ENCODE data around the gene SNX13. TPM values are rescaled to one million over a fixed set of nuclear protein-coding genes. Genes with fewer than 3 reads are reported as not detected.
"Not testable (repeated sequence)": the region's sequence is repeated elsewhere in the genome, so short reads cannot be mapped to it uniquely, and the experiment has no call there.

Gene SNX13
- total RNA-seq, 1 experiment from 2014 or later = 29.0 TPM

GRCh38 chr7:17910377-17910776 is 29.9 kb downstream of the SNX13 start:
- Histone ChIP-seq H3K23ac (ENCODE audit: insufficient read length, low read depth, low read length) (no peak overlapping the region), H3K79me1 (ENCODE audit: insufficient read depth, low read depth, low read length, poor library complexity, severe bottlenecking) (peaks cover 9% of the 10 kb centered on the region), H3K27ac (ENCODE audit: insufficient read length, low read depth, low read length) (no peak overlapping the region), H3T11ph (ENCODE audit: low read length) (no peak overlapping the region), H3K56ac (ENCODE audit: insufficient read length, low read depth, low read length) (no peak overlapping the region), H4K8ac (replicated peaks; ENCODE audit: insufficient read length, low read depth, low read length) (no peak overlapping the region), H3K18ac (ENCODE audit: insufficient read length, low read depth, low read length) (no peak overlapping the region), H2BK5ac (ENCODE audit: insufficient read length, low read length) (no peak overlapping the region), H3K27me3 (ENCODE audit: insufficient read depth, low read length) (no peaks in the 10 kb centered on the region), H3K4me2 (ENCODE audit: insufficient read depth, insufficient read length, low read length) (no peak overlapping the region), H3K79me2 (ENCODE audit: insufficient read depth, low read length) (peaks cover 4% of the 10 kb centered on the region; the same call in 1 of the 2 replicates), H4K5ac (ENCODE audit: insufficient read length, low read depth, low read length) (no peak overlapping the region), H2BK15ac (ENCODE audit: low read depth, low read length) (no peak overlapping the region), H2AK5ac (ENCODE audit: insufficient read length, low read length) (no peak overlapping the region), H3K4ac (ENCODE audit: low read depth, low read length) (no peak overlapping the region), H3K9me3 (ENCODE audit: control insufficient read depth, low read depth, low read length) (no peaks in the 10 kb centered on the region), H2BK12ac (ENCODE audit: insufficient read length, low read depth, low read length) (no peak overlapping the region), H3K4me1 (ENCODE audit: insufficient read depth, low read length) (no peaks in the 10 kb centered on the region; the same call in 1 of the 2 replicates), H2AFZ (ENCODE audit: low read length) (no peak overlapping the region), H2BK120ac (ENCODE audit: low read depth, low read length, poor library complexity, severe bottlenecking) (no peak overlapping the region), H3K9ac (ENCODE audit: extremely low read depth, insufficient read length, low read length) (no peak overlapping the region), H4K20me1 (ENCODE audit: control insufficient read depth, insufficient read depth, insufficient read length) (no peaks in the 10 kb centered on the region), H3K14ac (ENCODE audit: insufficient read depth, low read length) (no peak overlapping the region), H2BK20ac (ENCODE audit: low read depth, low read length, poor library complexity, severe bottlenecking) (no peak overlapping the region), H4K91ac (ENCODE audit: insufficient read length, low read depth, low read length) (no peak overlapping the region), H3K23me2 (ENCODE audit: insufficient read length, low read depth, low read length, poor library complexity, severe bottlenecking) (no peaks in the 10 kb centered on the region)
- Mint-ChIP-seq H3K9me3 (no peaks in the 10 kb centered on the region), H3K4me1 (peaks cover 18 to 19% of the 10 kb centered on the region in 2 experiments), H3K27me3 (ENCODE audit: low read depth) (no peaks in the 10 kb centered on the region), H3K36me3 (ENCODE audit: insufficient read depth in 1 of 3, low read depth in 3 of 3) (peaks cover 3 to 4% (median 3%) of the 10 kb centered on the region in 3 experiments; a peak in 3 of 7 replicates), H3K27ac (no peak overlapping the region; a peak in 1 of 7 replicates), H3K4me3 (no peak overlapping the region)
- no CpG with 5 or more reads among the region's 3 CpGs for WGBS (ENCODE audit: extremely low coverage, insufficient read length, low lambda C conversion rate)
- no peak for DNase-seq
- no peak for TF ChIP-seq CTCF (conservative IDR thresholded peaks at IDR 0.05)

- not testable (repeated sequence) for H3K4me1 ChIP-seq (ENCODE audit: insufficient read depth, low read length); H3K4ac ChIP-seq (ENCODE audit: low read depth, low read length); H2BK15ac ChIP-seq (ENCODE audit: low read depth, low read length); H3K79me2 ChIP-seq (ENCODE audit: insufficient read depth, low read length); H4K91ac ChIP-seq (ENCODE audit: insufficient read length, low read depth, low read length); H3K27ac Mint-ChIP-seq; H3K27me3 ChIP-seq (ENCODE audit: insufficient read depth, low read length); H4K8ac ChIP-seq (replicated peaks; ENCODE audit: insufficient read length, low read depth, low read length); H3K27me3 Mint-ChIP-seq (ENCODE audit: low read depth); H3K23me2 ChIP-seq (ENCODE audit: insufficient read length, low read depth, low read length, poor library complexity, severe bottlenecking); H2BK20ac ChIP-seq (ENCODE audit: low read depth, low read length, poor library complexity, severe bottlenecking); H3K4me3 Mint-ChIP-seq; H2AK5ac ChIP-seq (ENCODE audit: insufficient read length, low read length); H3K18ac ChIP-seq (ENCODE audit: insufficient read length, low read depth, low read length); H3K36me3 Mint-ChIP-seq (ENCODE audit: insufficient read depth in 1 of 3, low read depth in 3 of 3); DNase-seq; H3K9me3 Mint-ChIP-seq; H3K9me3 ChIP-seq (ENCODE audit: control insufficient read depth, low read depth, low read length); H3K23ac ChIP-seq (ENCODE audit: insufficient read length, low read depth, low read length); H3K4me2 ChIP-seq (ENCODE audit: insufficient read depth, insufficient read length, low read length); H3K14ac ChIP-seq (ENCODE audit: insufficient read depth, low read length); H3T11ph ChIP-seq (ENCODE audit: low read length); H2BK120ac ChIP-seq (ENCODE audit: low read depth, low read length, poor library complexity, severe bottlenecking); H2BK12ac ChIP-seq (ENCODE audit: insufficient read length, low read depth, low read length); H2BK5ac ChIP-seq (ENCODE audit: insufficient read length, low read length); H3K27ac ChIP-seq (ENCODE audit: insufficient read length, low read depth, low read length); H3K79me1 ChIP-seq (ENCODE audit: insufficient read depth, low read depth, low read length, poor library complexity, severe bottlenecking); H3K56ac ChIP-seq (ENCODE audit: insufficient read length, low read depth, low read length); H4K20me1 ChIP-seq (ENCODE audit: control insufficient read depth, insufficient read depth, insufficient read length); H2AFZ ChIP-seq (ENCODE audit: low read length); H3K9ac ChIP-seq (ENCODE audit: extremely low read depth, insufficient read length, low read length); H4K5ac ChIP-seq (ENCODE audit: insufficient read length, low read depth, low read length)
- peaks cover 18 to 19% of the 10 kb centered on the region in 2 experiments for H3K4me1 Mint-ChIP-seq
- no CpG with 5 or more reads among the region's 4 CpGs for WGBS (ENCODE audit: extremely low coverage, insufficient read length, low lambda C conversion rate)
These were observed 31.0 kb downstream of the SNX13 start for GRCh38 chr7:17909310-17909709.
